Stimulated activated CD4-positive, alpha-beta T cell treated with anti-CD3 and anti-CD28 coated beads, Interleukin-4, amount 100 ng/mL, for 24 hours (primary cell): Measurements from ENCODE around the gene KSR2.

Source experiments
- DNase-seq: peaks from one replicate; pipeline ENCODE4 v3.0.0-alpha.2; 2020

Gene KSR2

GRCh38 chr12:117437516-117438255, 531.1 kb downstream of the KSR2 start:
- no peak for DNase-seq

- DNase-seq, result no peak
Measured at GRCh38 chr12:117433878-117434277, 534.9 kb downstream of the KSR2 start.

GRCh38 chr12:117430246-117430645, 538.5 kb downstream of the KSR2 start:
- no peak for DNase-seq

- DNase-seq, result no peak
Measured at GRCh38 chr12:117427211-117427610, 541.6 kb downstream of the KSR2 start.

- DNase-seq, result no peak
Measured at GRCh38 chr12:117421987-117422386, 546.8 kb downstream of the KSR2 start.

GRCh38 chr12:117421068-117421752, 547.6 kb downstream of the KSR2 start:
- DNase-seq, result no peak

DNA sequence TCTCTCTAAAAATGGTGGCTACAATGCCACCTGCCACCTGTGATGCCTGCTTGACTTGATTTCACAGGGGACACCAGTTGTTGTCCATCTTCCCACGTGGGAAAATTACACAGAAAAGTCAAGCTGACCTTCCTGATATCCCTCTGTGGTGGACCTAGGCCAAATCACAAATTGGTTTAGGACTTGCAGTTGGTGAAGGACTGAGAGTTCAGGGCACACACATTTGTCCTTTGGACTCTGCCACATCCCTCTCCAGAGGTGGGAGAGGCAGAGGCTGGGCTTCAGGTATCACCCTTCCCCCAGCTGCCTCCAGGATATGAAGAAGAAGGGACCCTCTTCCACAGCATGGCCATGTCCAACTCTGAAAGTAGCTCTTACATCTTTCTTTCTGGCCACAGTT, 551.8 kb downstream of the KSR2 start:
- DNase-seq, result no peak

DNA sequence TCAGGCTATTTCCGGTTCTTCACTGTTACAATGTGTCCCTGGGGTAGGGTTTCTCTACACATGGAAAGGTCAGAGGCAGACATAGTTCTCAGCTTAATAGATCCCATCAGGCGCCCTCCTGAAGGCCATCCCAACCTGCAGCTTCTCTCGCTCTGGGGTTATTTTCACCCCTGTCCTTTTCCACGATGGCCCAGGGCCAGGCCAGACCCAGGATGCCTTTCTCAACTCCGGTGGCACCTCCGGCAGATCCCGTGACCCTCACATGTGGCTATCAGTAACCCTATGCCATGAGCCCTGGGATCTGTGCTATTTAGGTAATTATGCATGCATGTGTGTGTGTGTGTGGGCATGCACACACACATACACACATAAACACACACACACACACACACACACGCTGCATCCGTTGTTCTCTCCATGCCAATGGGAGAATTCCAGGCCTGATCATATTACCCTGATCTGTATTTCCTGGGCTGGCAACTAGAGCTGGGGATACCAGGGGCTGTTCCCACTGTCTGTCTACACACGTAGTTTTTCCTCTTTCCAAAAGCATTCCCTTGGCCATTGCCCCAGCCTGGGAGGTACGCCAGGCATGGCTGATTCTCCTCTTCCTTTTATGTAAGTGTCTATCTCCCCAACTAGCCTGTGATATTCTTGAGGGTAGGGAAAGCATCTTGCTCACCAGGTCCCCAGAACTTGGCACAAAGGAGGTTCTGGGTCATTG, 556.2 kb downstream of the KSR2 start:
- DNase-seq, result no peak

GRCh38 chr12:117409286-117409685, 559.5 kb downstream of the KSR2 start:
- DNase-seq, result no peak

GRCh38 chr12:117408161-117408791, 560.5 kb downstream of the KSR2 start:
- no peak for DNase-seq

DNA sequence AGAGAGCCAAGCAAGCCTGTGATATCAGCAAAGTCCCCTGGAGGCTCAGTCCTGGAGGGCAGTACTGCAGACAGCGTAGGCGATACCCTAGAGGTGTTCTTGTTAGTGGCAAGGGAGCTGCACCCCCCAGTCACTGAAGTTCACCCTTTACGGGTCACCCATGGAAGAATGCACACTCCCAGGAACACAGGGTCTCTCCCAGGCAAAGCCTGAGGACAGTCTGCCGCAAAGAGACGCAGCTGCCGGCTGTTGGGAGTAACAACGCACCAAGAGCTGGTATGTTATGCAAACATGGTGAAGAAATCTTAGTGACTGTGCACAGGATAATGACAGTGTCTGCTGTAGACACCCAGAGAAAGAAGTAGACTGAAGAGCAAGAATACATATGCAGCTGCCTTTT, 563.9 kb downstream of the KSR2 start:
- no peak for DNase-seq

DNA sequence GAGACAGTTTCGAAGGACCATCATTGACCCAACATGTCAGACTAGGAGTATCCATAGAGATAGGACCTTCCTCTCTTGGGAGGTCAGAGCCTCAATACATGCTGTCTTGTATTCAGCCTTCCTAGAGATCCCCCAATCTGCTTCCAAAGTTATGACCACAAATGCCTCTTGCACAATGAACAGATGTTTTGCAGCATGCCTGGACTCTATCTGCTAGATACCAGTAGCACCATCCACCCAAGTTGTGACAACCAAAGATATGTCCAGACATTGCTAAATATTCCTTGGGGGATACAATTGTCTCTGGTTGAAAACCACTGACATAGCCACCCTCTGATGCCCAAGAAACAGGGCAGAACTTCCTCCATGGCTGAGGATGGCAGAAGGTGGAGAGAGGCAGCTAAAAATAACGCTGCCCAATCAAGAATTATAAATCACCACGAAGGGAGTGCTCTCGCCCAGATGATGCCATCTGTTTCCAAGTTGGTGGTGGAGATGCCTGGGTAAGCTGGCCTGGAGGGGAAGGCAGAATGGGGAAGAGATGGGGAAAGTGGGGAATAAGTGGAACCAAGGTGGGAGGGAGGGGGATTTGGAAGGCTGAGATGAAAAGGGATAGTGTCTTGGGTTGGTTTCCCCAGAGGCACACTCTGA, 564.5 kb downstream of the KSR2 start:
- DNase-seq, result no peak

- no peak for DNase-seq
Measured at GRCh38 chr12:117403586-117404139, 565.1 kb downstream of the KSR2 start.
